Measurements from ENCODE around the gene MPV17L2. TPM values are rescaled to one million over a fixed set of nuclear protein-coding genes. Genes with fewer than 3 reads are reported as not detected.
A peak's percentile ranks its signal among the peaks of the same experiment; 100 is the strongest.

MPV17L2 gene
- 10 to 100 TPM in 1 of 2 experiments, 1 to 10 TPM in 1; 9.2 to 10.9 TPM for total RNA-seq

- peaks cover 8% of the 10 kb centered on the region for H3K36me3 Mint-ChIP-seq (ENCODE audit: low read depth)
- peaks cover 26% of the 10 kb centered on the region for H3K4me1 Mint-ChIP-seq (ENCODE audit: low read depth)
- ATAC-seq (peak; percentile 95), DNase-seq (peak; percentile 100)
- H3K4me3 Mint-ChIP-seq: peak within 1 kb of the TSS; percentile 90
- no peaks in the 10 kb centered on the region for H3K27me3 Mint-ChIP-seq (ENCODE audit: low read depth)
- ChIA-PET POLR2A (interaction anchor here (0.6 to 3.2 kb wide), 6 partner anchors 10 to 130 kb away, joined by 3 to 14 read pairs (median 4); partner anchors contain the start of genes JUND, LSM4 and RAB3A), CTCF (interaction anchor here (0.6 to 5.4 kb wide), 25 partner anchors 11 to 333 kb away, joined by 3 to 55 read pairs (median 5); partner anchors contain the start of genes IFI30, JUND, PIK3R2 and RAB3A)
- H3K9me3 Mint-ChIP-seq (ENCODE audit: insufficient read depth): no peaks in the 10 kb centered on the region
- H3K27ac Mint-ChIP-seq: peak within 1 kb of the TSS; percentile 93
Measured at GRCh38 chr19:18192673-18193387, at the start of gene MPV17L2. TSS of gene MPV17L2 (plus strand) at chr19:18193218. CDS start at chr19:18193282, 64 bp downstream.

DNA sequence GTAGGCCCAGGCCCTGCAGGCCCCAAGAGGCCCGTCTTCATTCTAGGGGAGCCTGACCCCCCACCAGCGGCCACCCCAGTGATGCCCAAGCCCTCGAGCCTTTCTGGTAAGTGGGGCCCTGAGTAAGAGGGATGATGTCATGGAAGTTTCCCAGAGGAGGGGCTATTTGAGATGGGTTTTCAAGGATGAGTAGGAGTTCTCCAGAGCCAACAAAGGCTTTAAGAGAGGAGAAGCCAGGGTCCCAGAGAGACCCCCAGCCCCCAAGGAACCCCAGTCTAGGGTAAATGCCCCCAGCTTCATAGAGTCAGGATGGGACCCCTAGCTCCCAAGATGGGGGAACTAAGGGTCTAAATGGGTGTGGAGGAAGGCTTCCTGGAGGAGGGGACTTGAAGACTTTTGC is 49.1 kb upstream of the MPV17L2 start:
- Mint-ChIP-seq H3K4me3 (no peak overlapping the region), H3K4me1 (ENCODE audit: low read depth) (peaks cover 8% of the 10 kb centered on the region), H3K27me3 (ENCODE audit: low read depth) (no peaks in the 10 kb centered on the region), H3K36me3 (ENCODE audit: low read depth) (peaks cover 53% of the 10 kb centered on the region), H3K9me3 (ENCODE audit: insufficient read depth) (no peaks in the 10 kb centered on the region), H3K27ac (no peak overlapping the region)
- DNase-seq: no peak
- POLR2A ChIA-PET: interaction anchor here (0.6 to 0.9 kb wide), 2 partner anchors 8 to 34 kb away, joined by 3 to 4 read pairs; no protein-coding TSS in a partner anchor
- CTCF ChIA-PET: interaction anchor here (1.3 kb wide), 1 partner anchor 48 kb away, joined by 3 read pairs; no protein-coding TSS in a partner anchor
- ATAC-seq: no peak

- POLR2A ChIA-PET: interaction anchor here (0.9 kb wide), 1 partner anchor 34 kb away, joined by 3 read pairs; no protein-coding TSS in a partner anchor
- ATAC-seq (no peak), DNase-seq (no peak)
- H3K36me3 Mint-ChIP-seq (ENCODE audit: low read depth): peaks cover 53% of the 10 kb centered on the region
- CTCF ChIA-PET: interaction anchor here (1.3 kb wide), 1 partner anchor 47 kb away, joined by 3 read pairs; no protein-coding TSS in a partner anchor
- peaks cover 9% of the 10 kb centered on the region for H3K4me1 Mint-ChIP-seq (ENCODE audit: low read depth)
- no peak overlapping the region for H3K4me3 Mint-ChIP-seq
- no peaks in the 10 kb centered on the region for H3K27me3 Mint-ChIP-seq (ENCODE audit: low read depth)
- H3K27ac Mint-ChIP-seq: no peak overlapping the region
- H3K9me3 Mint-ChIP-seq (ENCODE audit: insufficient read depth): no peaks in the 10 kb centered on the region
Measured at GRCh38 chr19:18144361-18144760, 48.7 kb upstream of the MPV17L2 start.

DNA sequence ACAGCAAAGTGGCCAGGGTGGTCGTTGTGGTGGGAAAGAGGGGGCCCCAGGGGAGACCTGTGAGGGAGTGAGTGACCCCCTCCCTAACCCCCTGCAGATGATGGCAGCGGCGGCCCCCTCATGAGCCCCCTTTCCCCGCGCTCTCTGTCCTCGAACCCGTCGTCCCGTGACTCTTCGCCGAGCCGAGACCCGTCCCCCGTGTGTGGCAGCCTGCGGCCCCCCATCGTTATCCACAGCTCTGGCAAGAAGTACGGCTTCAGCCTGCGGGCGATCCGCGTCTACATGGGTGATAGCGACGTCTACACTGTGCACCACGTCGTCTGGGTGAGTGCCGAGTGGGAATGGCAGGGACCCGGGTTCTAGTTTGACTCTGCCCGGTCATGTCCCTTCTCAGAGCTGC is 48.1 kb upstream of the MPV17L2 start:
- Mint-ChIP-seq H3K36me3 (ENCODE audit: low read depth) (peaks cover 53% of the 10 kb centered on the region), H3K4me1 (ENCODE audit: low read depth) (peaks cover 9% of the 10 kb centered on the region), H3K27me3 (ENCODE audit: low read depth) (no peaks in the 10 kb centered on the region), H3K9me3 (ENCODE audit: insufficient read depth) (no peaks in the 10 kb centered on the region), H3K27ac (no peak overlapping the region), H3K4me3 (no peak overlapping the region)
- no peak for ATAC-seq
- CTCF ChIA-PET: interaction anchor here (1.3 to 1.5 kb wide), 2 partner anchors 23 to 47 kb away, joined by 3 to 5 read pairs; no protein-coding TSS in a partner anchor
- POLR2A ChIA-PET: no interaction called here
- no peak for DNase-seq

DNA sequence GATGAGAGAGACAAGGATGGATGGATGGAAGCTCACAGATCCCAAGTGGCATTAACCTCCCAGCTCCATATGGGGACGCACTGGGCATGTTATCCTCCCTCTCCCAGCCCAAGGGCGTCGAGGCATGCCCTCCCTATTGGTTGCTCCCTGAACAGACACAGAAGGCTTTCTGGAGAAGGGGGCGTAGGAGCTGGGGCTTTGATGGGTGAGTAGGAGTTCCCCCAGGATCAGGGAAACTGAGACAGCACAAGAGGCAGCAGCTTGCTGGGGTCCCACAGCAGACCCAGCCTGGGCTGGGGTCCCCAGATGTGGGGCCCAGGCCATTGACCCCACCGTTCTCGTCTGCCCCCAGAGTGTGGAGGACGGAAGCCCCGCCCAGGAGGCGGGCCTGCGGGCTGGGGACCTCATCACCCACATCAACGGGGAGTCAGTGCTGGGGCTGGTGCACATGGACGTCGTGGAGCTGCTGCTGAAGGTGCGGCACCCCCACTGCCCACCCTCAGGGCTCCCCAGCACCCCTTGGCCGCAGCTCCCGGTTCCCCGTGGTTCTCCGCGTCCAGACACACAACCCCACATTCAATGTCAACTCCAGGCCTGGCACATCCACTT is 47.5 kb upstream of the MPV17L2 start:
- Mint-ChIP-seq H3K4me1 (ENCODE audit: low read depth) (peaks cover 9% of the 10 kb centered on the region), H3K9me3 (ENCODE audit: insufficient read depth) (no peaks in the 10 kb centered on the region), H3K27me3 (ENCODE audit: low read depth) (no peaks in the 10 kb centered on the region), H3K36me3 (ENCODE audit: low read depth) (peaks cover 52% of the 10 kb centered on the region), H3K4me3 (no peak overlapping the region), H3K27ac (no peak overlapping the region)
- no peak for ATAC-seq
- DNase-seq: no peak
- CTCF ChIA-PET: interaction anchor here (1.5 kb wide), 1 partner anchor 23 kb away, joined by 5 read pairs; no protein-coding TSS in a partner anchor
- POLR2A ChIA-PET: no interaction called here

- H3K4me1 Mint-ChIP-seq (ENCODE audit: low read depth): peaks cover 20% of the 10 kb centered on the region
- no peak overlapping the region for H3K4me3 Mint-ChIP-seq
- ATAC-seq (no peak), DNase-seq (no peak)
- peaks cover 51% of the 10 kb centered on the region for H3K36me3 Mint-ChIP-seq (ENCODE audit: low read depth)
- H3K27ac Mint-ChIP-seq: no peak overlapping the region
- H3K27me3 Mint-ChIP-seq (ENCODE audit: low read depth): no peaks in the 10 kb centered on the region
- POLR2A ChIA-PET: no interaction called here
- H3K9me3 Mint-ChIP-seq (ENCODE audit: insufficient read depth): no peaks in the 10 kb centered on the region
- CTCF ChIA-PET: interaction anchor here (1.0 kb wide), 1 partner anchor 10 kb away, joined by 3 read pairs; no protein-coding TSS in a partner anchor
Measured at GRCh38 chr19:18147396-18147795, 45.6 kb upstream of the MPV17L2 start.

DNA sequence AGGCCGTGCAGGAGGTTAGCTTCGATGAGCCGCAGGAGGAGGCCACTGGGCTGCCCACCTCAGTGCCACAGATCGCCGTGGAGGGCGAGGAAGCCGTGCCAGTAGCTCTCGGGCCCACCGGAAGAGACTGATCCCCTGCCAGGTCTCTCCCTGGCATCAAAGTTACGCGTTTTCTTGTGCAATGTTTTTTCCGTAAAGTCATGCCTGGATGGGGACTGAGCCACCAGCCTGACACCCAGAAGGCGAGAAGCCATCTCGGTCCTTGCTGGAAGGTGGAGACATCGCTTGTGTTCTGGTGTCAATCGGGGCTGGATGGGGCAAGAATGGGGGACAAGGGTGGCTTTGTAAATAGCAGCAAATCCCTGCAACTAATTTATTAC is 43.4 kb upstream of the MPV17L2 start:
- no peak overlapping the region for H3K27ac Mint-ChIP-seq
- DNase-seq (no peak), ATAC-seq (no peak)
- ChIA-PET POLR2A (no interaction called here), CTCF (interaction anchor here (1.6 kb wide), 1 partner anchor 46 kb away, joined by 3 read pairs; no protein-coding TSS in a partner anchor)
- H3K4me1 Mint-ChIP-seq (ENCODE audit: low read depth): peaks cover 29% of the 10 kb centered on the region
- H3K4me3 Mint-ChIP-seq: no peak overlapping the region
- H3K9me3 Mint-ChIP-seq (ENCODE audit: insufficient read depth): no peaks in the 10 kb centered on the region
- no peaks in the 10 kb centered on the region for H3K27me3 Mint-ChIP-seq (ENCODE audit: low read depth)
- H3K36me3 Mint-ChIP-seq (ENCODE audit: low read depth): peaks cover 40% of the 10 kb centered on the region

- H3K27ac Mint-ChIP-seq: peak overlapping the region; percentile 98
- H3K4me1 Mint-ChIP-seq (ENCODE audit: low read depth): peaks cover 30% of the 10 kb centered on the region
- POLR2A ChIA-PET: interaction anchor here (2.0 to 2.2 kb wide), 4 partner anchors 9 to 62 kb away, joined by 8 to 14 read pairs (median 10); no protein-coding TSS in a partner anchor
- no peaks in the 10 kb centered on the region for H3K27me3 Mint-ChIP-seq (ENCODE audit: low read depth)
- H3K36me3 Mint-ChIP-seq (ENCODE audit: low read depth): peaks cover 27% of the 10 kb centered on the region
- CTCF ChIA-PET: interaction anchor here (0.7 to 3.0 kb wide), 14 partner anchors 9 to 281 kb away, joined by 3 to 15 read pairs (median 5); partner anchors contain the start of gene RAB3A
- no peaks in the 10 kb centered on the region for H3K9me3 Mint-ChIP-seq (ENCODE audit: insufficient read depth)
- DNase-seq: no peak
- ATAC-seq: no peak
- H3K4me3 Mint-ChIP-seq: peak overlapping the region; percentile 79
Measured at GRCh38 chr19:18150776-18151624, 42.0 kb upstream of the MPV17L2 start.

DNA sequence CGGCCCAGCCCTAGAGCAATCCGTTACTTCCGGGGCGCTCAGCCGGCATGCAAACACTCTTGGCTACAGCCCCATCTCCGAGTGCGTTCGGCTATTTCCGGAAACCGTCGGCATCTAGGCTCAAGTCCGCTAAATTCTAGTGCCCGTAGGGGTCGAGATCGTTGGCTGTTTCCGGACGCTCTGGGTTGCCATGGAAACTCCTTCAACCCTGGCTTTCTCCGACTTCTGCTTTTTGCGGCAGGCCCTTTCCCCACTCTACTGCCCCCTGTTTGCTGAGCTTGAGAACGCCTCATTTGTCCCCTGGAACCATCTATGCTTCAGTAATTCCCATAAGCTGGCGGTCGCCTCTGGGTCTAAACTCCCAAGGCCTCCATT is 40.6 kb upstream of the MPV17L2 start:
- peak; percentile 81 for ATAC-seq
- DNase-seq: peak; percentile 100
- POLR2A ChIA-PET: interaction anchor here (0.7 to 2.2 kb wide), 9 partner anchors 8 to 145 kb away, joined by 3 to 14 read pairs (median 8); partner anchors contain the start of genes ARRDC2, IL12RB1, JUND and MPV17L2
- Mint-ChIP-seq H3K27me3 (ENCODE audit: low read depth) (no peaks in the 10 kb centered on the region), H3K9me3 (ENCODE audit: insufficient read depth) (no peaks in the 10 kb centered on the region), H3K27ac (peak overlapping the region; percentile 98), H3K36me3 (ENCODE audit: low read depth) (peaks cover 19% of the 10 kb centered on the region), H3K4me3 (peak overlapping the region; percentile 79), H3K4me1 (ENCODE audit: low read depth) (peaks cover 30% of the 10 kb centered on the region)
- CTCF ChIA-PET: interaction anchor here (0.7 to 3.0 kb wide), 18 partner anchors 8 to 93 kb away, joined by 3 to 15 read pairs (median 5); partner anchors contain the start of genes MAST3, MPV17L2 and RAB3A

GRCh38 chr19:18152817-18153555 is 40.0 kb upstream of the MPV17L2 start, which contains the start of gene PIK3R2:
TSS of gene PIK3R2 (plus strand) at chr19:18153163. CDS start at chr19:18155880, 2,717 bp downstream.
- Mint-ChIP-seq H3K27me3 (ENCODE audit: low read depth) (no peaks in the 10 kb centered on the region), H3K9me3 (ENCODE audit: insufficient read depth) (no peaks in the 10 kb centered on the region), H3K4me1 (ENCODE audit: low read depth) (peaks cover 30% of the 10 kb centered on the region), H3K27ac (peak within 1 kb of the TSS; percentile 98), H3K36me3 (ENCODE audit: low read depth) (peaks cover 17% of the 10 kb centered on the region), H3K4me3 (peak within 1 kb of the TSS; percentile 79)
- CTCF ChIA-PET: interaction anchor here (0.7 to 3.0 kb wide), 18 partner anchors 8 to 94 kb away, joined by 3 to 15 read pairs (median 5); partner anchors contain the start of genes MAST3, MPV17L2 and RAB3A
- ATAC-seq (peak; percentile 94), DNase-seq (peak; percentile 100)
- POLR2A ChIA-PET: interaction anchor here (1.1 to 2.2 kb wide), 8 partner anchors 8 to 145 kb away, joined by 3 to 14 read pairs (median 8); partner anchors contain the start of genes ARRDC2, IL12RB1, JUND and MPV17L2

All from activated CD8-positive, alpha-beta T cell treated with anti-CD3 and anti-CD28 coated beads, Interleukin-2, amount 10 ng/mL, durations not matched to agents 7 days and 5 days (primary cell).